Activated CD8-positive, alpha-beta T cell treated with anti-CD3 and anti-CD28 coated beads for 36 hours (primary cell): ENCODE results near the gene CTDSPL. TPM values are rescaled to one million over a fixed set of nuclear protein-coding genes. Genes with fewer than 3 reads are reported as not detected.

Experiments used
- ATAC-seq: fragments of 200-7000 bp; cut with Tn5 transposase; one replicate; pipeline ENCODE4 v1.10.0; 2021; ENCODE audit warnings: mild to moderate bottlenecking, moderate library complexity
- CTCF ChIA-PET: fragments of 350-600 bp; sonication (Branson Sonifier 250); formaldehyde crosslinking; loops from one replicate; lab custom pipeline; 2021; ENCODE audit warnings: antibody characterized with exemption; lab: Charles Lee
- POLR2A ChIA-PET: fragments of 350-600 bp; sonication (Branson Sonifier 250); formaldehyde crosslinking; loops from one replicate; lab custom pipeline; 2021; ENCODE audit warnings: antibody characterized with exemption; lab: Charles Lee
- DNase-seq: peaks from one replicate; pipeline ENCODE4 v3.0.0-alpha.2; 2020
- H3K27ac Mint-ChIP-seq: one replicate; pipeline ENCODE4 v1.8.0; 2021; ENCODE audit warnings: mild to moderate bottlenecking, mixed read lengths
- H3K27me3 Mint-ChIP-seq: one replicate; pipeline ENCODE4 v1.8.0; 2021; ENCODE audit warnings: mixed read lengths
- H3K36me3 Mint-ChIP-seq: one replicate; pipeline ENCODE4 v1.8.0; 2021; ENCODE audit warnings: low read depth, mixed read lengths
- H3K4me1 Mint-ChIP-seq: one replicate; pipeline ENCODE4 v1.8.0; 2021; ENCODE audit warnings: low read depth, mixed read lengths
- H3K4me3 Mint-ChIP-seq: one replicate; pipeline ENCODE4 v1.8.0; 2021; ENCODE audit warnings: mild to moderate bottlenecking, moderate library complexity, mixed read lengths
- H3K9me3 Mint-ChIP-seq: one replicate; pipeline ENCODE4 v1.8.0; 2021; ENCODE audit warnings: mixed read lengths
- CTCF ChIP-seq: fragments of 200-600 bp; IDR thresholded peaks from one replicate; pipeline ENCODE4 v1.8.0; 2022; ENCODE audit warnings: antibody characterized with exemption, mild to moderate bottlenecking
- intact Hi-C: fragments of 100-400 bp; cut with micrococcal nuclease; formaldehyde crosslinking; loops from one replicate; pipeline ENCODE4 v1.10.0; 2022
- total RNA-seq, 2 experiments: library from RNA; stranded (reverse); gene quantifications; one replicate each; pipeline ENCODE4 v1.2.3, GENCODE V29; 2021

CTDSPL gene
- total RNA-seq, 2 experiments from 2014 or later: 1.2 to 1.7 TPM

- intact Hi-C loops: no loop called here
- Mint-ChIP-seq H3K4me3 (no peak overlapping the region), H3K27ac (no peak overlapping the region), H3K9me3 (no peaks in the 10 kb centered on the region), H3K4me1 (peaks cover 2% of the 10 kb centered on the region), H3K36me3 (no peaks in the 10 kb centered on the region), H3K27me3 (no peaks in the 10 kb centered on the region)
- ChIA-PET CTCF (no interaction called here), POLR2A (no interaction called here)
- DNase-seq (no peak), ATAC-seq (no peak)
- TF ChIP-seq CTCF: no peak
Observed at GRCh38 chr3:37946531-37946889, 84.8 kb downstream of the CTDSPL start.

GRCh38 chr3:37949866-37950265, 88.2 kb downstream of the CTDSPL start:
- ChIA-PET CTCF (interaction anchor here (1.3 to 1.6 kb wide), 3 partner anchors 18 to 94 kb away, joined by 3 to 8 read pairs (median 4); no protein-coding TSS in a partner anchor), POLR2A (no interaction called here)
- Mint-ChIP-seq H3K4me1 (no peaks in the 10 kb centered on the region), H3K36me3 (no peaks in the 10 kb centered on the region), H3K9me3 (peaks cover 4% of the 10 kb centered on the region), H3K27me3 (no peaks in the 10 kb centered on the region), H3K27ac (no peak overlapping the region), H3K4me3 (no peak overlapping the region)
- TF ChIP-seq CTCF: no peak
- intact Hi-C loops: no loop called here
- DNase-seq (no peak), ATAC-seq (no peak)

DNA sequence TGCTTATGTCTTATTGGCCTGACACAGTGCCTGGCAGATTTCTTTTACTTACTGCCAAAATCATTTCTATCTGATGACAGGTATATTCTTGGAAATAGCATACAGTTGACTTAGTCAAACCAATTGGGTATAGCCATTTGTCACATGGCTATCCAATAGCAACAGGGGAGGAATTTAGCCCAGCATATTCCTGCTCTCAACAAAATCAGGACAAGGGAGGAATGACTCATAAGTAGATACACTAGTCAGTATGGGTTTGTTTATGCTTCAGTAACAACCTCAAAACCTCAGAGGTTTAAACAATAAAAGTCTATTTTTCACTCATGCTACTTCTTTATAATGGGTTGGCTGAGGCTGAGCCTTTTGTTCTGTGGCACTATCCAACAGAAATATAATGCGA, 90.9 kb downstream of the CTDSPL start:
- Mint-ChIP-seq H3K9me3 (peaks cover 4% of the 10 kb centered on the region), H3K4me3 (no peak overlapping the region), H3K27ac (no peak overlapping the region), H3K4me1 (peaks cover 17% of the 10 kb centered on the region), H3K36me3 (no peaks in the 10 kb centered on the region), H3K27me3 (no peaks in the 10 kb centered on the region)
- DNase-seq: no peak
- ChIA-PET CTCF (interaction anchor here (1.1 kb wide), 1 partner anchor 13 kb away, joined by 3 read pairs; no protein-coding TSS in a partner anchor), POLR2A (no interaction called here)
- intact Hi-C loops: no loop called here
- no peak for ATAC-seq
- no peak for TF ChIP-seq CTCF

GRCh38 chr3:37953226-37953625, 91.5 kb downstream of the CTDSPL start:
- H3K27ac Mint-ChIP-seq: no peak overlapping the region
- POLR2A ChIA-PET: no interaction called here
- no peak for TF ChIP-seq CTCF

GRCh38 chr3:37953707-37954394, 92.2 kb downstream of the CTDSPL start:
- intact Hi-C loops: no loop called here
- ATAC-seq (no peak), DNase-seq (no peak)
- Mint-ChIP-seq H3K9me3 (peaks cover 4% of the 10 kb centered on the region), H3K4me3 (no peak overlapping the region), H3K4me1 (peaks cover 19% of the 10 kb centered on the region), H3K27me3 (no peaks in the 10 kb centered on the region), H3K36me3 (no peaks in the 10 kb centered on the region), H3K27ac (no peak overlapping the region)
- ChIA-PET CTCF (interaction anchor here (0.6 to 4.8 kb wide), 3 partner anchors 13 to 98 kb away, joined by 3 to 48 read pairs (median 14); no protein-coding TSS in a partner anchor), POLR2A (no interaction called here)
- TF ChIP-seq CTCF: no peak

More at GRCh38 chr3:37953226-37953625, 91.5 kb downstream of the CTDSPL start:
- H3K4me3 Mint-ChIP-seq: no peak overlapping the region
- no peaks in the 10 kb centered on the region for H3K27me3 Mint-ChIP-seq
- H3K36me3 Mint-ChIP-seq: no peaks in the 10 kb centered on the region
- intact Hi-C loops: no loop called here
- peaks cover 4% of the 10 kb centered on the region for H3K9me3 Mint-ChIP-seq
- peaks cover 19% of the 10 kb centered on the region for H3K4me1 Mint-ChIP-seq
- CTCF ChIA-PET: interaction anchor here (0.6 to 4.8 kb wide), 2 partner anchors 14 to 21 kb away, joined by 3 to 48 read pairs; no protein-coding TSS in a partner anchor
- DNase-seq (no peak), ATAC-seq (no peak)
